Astrocyte (in vitro differentiated cells and primary cell): ENCODE measurements around the gene EPB41L3. TPM values are rescaled to one million over a fixed set of nuclear protein-coding genes. Genes with fewer than 3 reads are reported as not detected.

ENCODE experiments used
- DNase-seq: peaks from one replicate; pipeline ENCODE4 v3.0.0-alpha.2; 2010; ENCODE audit warnings: low read depth
- FAIRE-seq: peaks from 2 replicates; lab custom pipeline; 2011; peaks lifted over from hg19 to GRCh38; lab: Jason Lieb, UNC
- H2AFZ ChIP-seq: 2 replicates; pipeline ENCODE4 v1.6.0; 2012; ENCODE audit warnings: low read depth, low read length, inconsistent platforms
- H3K27ac ChIP-seq: 2 replicates; pipeline ENCODE4 v1.5.1; 2011; ENCODE audit warnings: low read depth, low read length, inconsistent platforms
- H3K27me3 ChIP-seq: 2 replicates; pipeline ENCODE4 v1.6.0; 2011; ENCODE audit warnings: low read length, inconsistent platforms; ENCODE audit not compliant: insufficient read depth
- H3K36me3 ChIP-seq: 2 replicates; pipeline ENCODE4 v1.5.1; 2011; ENCODE audit warnings: low read length, inconsistent platforms; ENCODE audit not compliant: insufficient read depth
- H3K4me1 ChIP-seq: 2 replicates; pipeline ENCODE4 v1.5.1; 2011; ENCODE audit warnings: low read length, inconsistent platforms; ENCODE audit not compliant: insufficient read depth
- H3K4me2 ChIP-seq: 2 replicates; pipeline ENCODE4 v1.6.0; 2012; ENCODE audit warnings: low read length, inconsistent platforms
- H3K4me3 ChIP-seq: 2 replicates; pipeline ENCODE4 v1.5.1; 2011; ENCODE audit warnings: low read depth, mild to moderate bottlenecking, low read length, inconsistent platforms; ENCODE audit not compliant: insufficient read depth
- H3K79me2 ChIP-seq: 2 replicates; pipeline ENCODE4 v1.6.0; 2012; ENCODE audit warnings: mild to moderate bottlenecking, low read length, inconsistent platforms; ENCODE audit not compliant: insufficient read depth
- H3K9ac ChIP-seq: 2 replicates; pipeline ENCODE4 v1.6.0; 2012; ENCODE audit warnings: mild to moderate bottlenecking, low read length, inconsistent platforms
- H3K9me3 ChIP-seq: 2 replicates; pipeline ENCODE4 v1.5.1; 2012; ENCODE audit warnings: low read depth, mild to moderate bottlenecking, low read length, inconsistent platforms; ENCODE audit not compliant: insufficient read depth
- H4K20me1 ChIP-seq: 2 replicates; pipeline ENCODE4 v1.6.0; 2012; ENCODE audit warnings: low read length, inconsistent platforms; ENCODE audit not compliant: insufficient read depth
- H3K27ac Mint-ChIP-seq: one replicate; pipeline ENCODE4 v1.8.0; 2021; ENCODE audit warnings: mild to moderate bottlenecking, mixed read lengths; ENCODE audit not compliant: unreplicated experiment
- H3K27me3 Mint-ChIP-seq: one replicate; pipeline ENCODE4 v1.8.0; 2021; ENCODE audit warnings: low read depth, mixed read lengths; ENCODE audit not compliant: unreplicated experiment
- H3K36me3 Mint-ChIP-seq: one replicate; pipeline ENCODE4 v1.8.0; 2021; ENCODE audit warnings: low read depth, mixed read lengths; ENCODE audit not compliant: unreplicated experiment
- H3K4me1 Mint-ChIP-seq: one replicate; pipeline ENCODE4 v1.8.0; 2021; ENCODE audit warnings: low read depth, mixed read lengths; ENCODE audit not compliant: unreplicated experiment
- H3K4me3 Mint-ChIP-seq: one replicate; pipeline ENCODE4 v1.8.0; 2021; ENCODE audit warnings: mild to moderate bottlenecking, moderate library complexity, mixed read lengths; ENCODE audit not compliant: unreplicated experiment
- H3K9me3 Mint-ChIP-seq: one replicate; pipeline ENCODE4 v1.8.0; 2021; ENCODE audit warnings: mild to moderate bottlenecking, mixed read lengths; ENCODE audit not compliant: unreplicated experiment
- CTCF ChIP-seq: IDR thresholded peaks from 2 replicates; pipeline ENCODE4 v1.5.1; 2011; ENCODE audit warnings: low read depth, mild to moderate bottlenecking, inconsistent platforms, low read length, moderate library complexity; ENCODE audit not compliant: insufficient read depth
- EZH2 ChIP-seq: IDR thresholded peaks from 2 replicates; pipeline ENCODE4 v1.6.1; 2012; ENCODE audit warnings: mild to moderate bottlenecking, low read length, inconsistent platforms; ENCODE audit not compliant: insufficient read depth
- total RNA-seq: library from RNA; stranded (reverse); gene quantifications from 2 replicates; pipeline ENCODE4 v1.2.1, GENCODE V29; 2021

EPB41L3 gene
- total RNA-seq, 1 donor from 2014 or later: 97.0 TPM

GRCh38 chr18:5431836-5432575 lies 111.8 kb downstream of the EPB41L3 start:
- Mint-ChIP-seq H3K9me3 (no peaks in the 10 kb centered on the region), H3K4me1 (no peaks in the 10 kb centered on the region), H3K4me3 (no peak overlapping the region), H3K36me3 (peaks cover 3% of the 10 kb centered on the region), H3K27me3 (no peaks in the 10 kb centered on the region), H3K27ac (no peak overlapping the region)
- Histone ChIP-seq H3K27me3 (no peaks in the 10 kb centered on the region), H3K36me3 (peaks cover 2% of the 10 kb centered on the region), H3K4me2 (no peak overlapping the region), H3K9ac (no peak overlapping the region), H3K27ac (no peak overlapping the region), H4K20me1 (no peaks in the 10 kb centered on the region), H3K4me1 (no peaks in the 10 kb centered on the region), H3K4me3 (no peak overlapping the region), H3K79me2 (no peaks in the 10 kb centered on the region), H3K9me3 (no peaks in the 10 kb centered on the region), H2AFZ (no peak overlapping the region)
- peak; percentile 55 for FAIRE-seq
- DNase-seq: no peak
- TF ChIP-seq EZH2: no peak
- no peak for TF ChIP-seq CTCF

GRCh38 chr18:5430131-5430530 lies 113.7 kb downstream of the EPB41L3 start:
- Histone ChIP-seq H3K9ac (no peak overlapping the region), H3K4me1 (no peaks in the 10 kb centered on the region), H3K36me3 (peaks cover 2% of the 10 kb centered on the region), H3K4me2 (no peak overlapping the region), H3K9me3 (no peaks in the 10 kb centered on the region), H3K79me2 (no peaks in the 10 kb centered on the region), H3K27ac (no peak overlapping the region), H2AFZ (no peak overlapping the region), H3K27me3 (no peaks in the 10 kb centered on the region), H4K20me1 (no peaks in the 10 kb centered on the region), H3K4me3 (no peak overlapping the region)
- Mint-ChIP-seq H3K36me3 (peaks cover 3% of the 10 kb centered on the region), H3K27ac (no peak overlapping the region), H3K9me3 (no peaks in the 10 kb centered on the region), H3K4me1 (no peaks in the 10 kb centered on the region), H3K27me3 (no peaks in the 10 kb centered on the region), H3K4me3 (no peak overlapping the region)
- DNase-seq: no peak
- no peak for TF ChIP-seq CTCF
- TF ChIP-seq EZH2: no peak
- FAIRE-seq: no peak

GRCh38 chr18:5429681-5430080 lies 114.1 kb downstream of the EPB41L3 start:
- no peaks in the 10 kb centered on the region for H3K27me3 ChIP-seq
- no peak overlapping the region for H3K4me3 ChIP-seq
- no peak overlapping the region for H3K4me2 ChIP-seq
- no peak overlapping the region for H3K9ac ChIP-seq
- DNase-seq (no peak), FAIRE-seq (no peak)
- H3K9me3 Mint-ChIP-seq: no peaks in the 10 kb centered on the region
- H4K20me1 ChIP-seq: no peaks in the 10 kb centered on the region
- TF ChIP-seq EZH2 (no peak), CTCF (no peak)
- H2AFZ ChIP-seq: no peak overlapping the region
- H3K4me3 Mint-ChIP-seq: no peak overlapping the region
- no peaks in the 10 kb centered on the region for H3K4me1 ChIP-seq
- H3K4me1 Mint-ChIP-seq: no peaks in the 10 kb centered on the region
- H3K79me2 ChIP-seq: no peaks in the 10 kb centered on the region
- H3K27ac Mint-ChIP-seq: no peak overlapping the region
- H3K9me3 ChIP-seq: no peaks in the 10 kb centered on the region
- H3K36me3 ChIP-seq: peaks cover 2% of the 10 kb centered on the region
- no peaks in the 10 kb centered on the region for H3K27me3 Mint-ChIP-seq
- H3K27ac ChIP-seq: no peak overlapping the region
- peaks cover 3% of the 10 kb centered on the region for H3K36me3 Mint-ChIP-seq
